ENCODE results near the gene SBF2.

DNA sequence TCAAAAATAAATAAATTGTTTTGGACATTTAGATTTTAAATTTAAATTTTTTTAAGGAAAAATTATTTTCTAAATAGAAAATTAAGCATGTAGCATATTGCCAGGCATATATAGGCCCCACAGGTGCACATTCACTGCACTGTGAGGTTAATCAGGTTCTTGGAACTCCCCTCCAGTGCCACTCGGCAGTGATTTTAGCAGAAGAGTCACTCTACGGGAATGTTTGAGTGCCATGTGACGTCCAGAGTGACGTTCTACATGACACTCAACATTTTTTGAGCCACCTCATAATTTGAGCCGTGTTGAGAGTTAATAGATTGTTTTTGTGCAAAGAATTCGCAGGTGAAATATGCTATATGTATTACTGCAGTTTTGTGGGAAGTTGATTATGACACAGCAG lies 552.8 kb downstream of the SBF2 start:
- TF ChIP-seq CTCF (IDR thresholded peaks at IDR 0.05) (no peak), POLR2AphosphoS5 (IDR thresholded peaks at IDR 0.05) (no peak), EP300 (IDR thresholded peaks at IDR 0.05) (no peak), POLR2A (IDR thresholded peaks at IDR 0.05) (no peak)

All from gastroesophageal sphincter (tissue), 3 donors.